PC-3 (cell line): ENCODE measurements around the gene PSG11. TPM values are rescaled to one million over a fixed set of nuclear protein-coding genes. Genes with fewer than 3 reads are reported as not detected.
A peak's percentile ranks its signal among the peaks of the same experiment; 100 is the strongest.
"Not testable (repeated sequence)": the region's sequence is repeated elsewhere in the genome, so short reads cannot be mapped to it uniquely, and the experiment has no call there.

Experiments used
- ATAC-seq: fragments of 200-7000 bp; cut with Tn5 transposase; 2 replicates; pipeline ENCODE4 v1.9.1; 2020; ENCODE audit warnings: mild to moderate bottlenecking, moderate library complexity
- BruUV-seq: library from RNA; stranded (reverse); fragments of 400-500 nt; replicated peaks from 2 replicates; lab custom pipeline; 2021; lab: Mats Ljungman, UMichigan
- CTCF ChIA-PET: fragments of 300-600 bp; sonication (Branson Sonifier 250); formaldehyde crosslinking; loops from one replicate; lab custom pipeline; 2022; ENCODE audit warnings: antibody characterized with exemption; lab: Charles Lee
- POLR2A ChIA-PET: fragments of 300-600 bp; sonication (Branson Sonifier 250); formaldehyde crosslinking; loops from one replicate; lab custom pipeline; 2022; ENCODE audit warnings: antibody characterized with exemption; ENCODE audit not compliant: unreplicated experiment; lab: Charles Lee
- DNase-seq: peaks from one replicate; pipeline ENCODE4 v3.0.0-alpha.2; 2015
- H2AFZ ChIP-seq: fragments of 300-600 bp; sonication (generic); 2 replicates; pipeline ENCODE4 v1.6.0; 2016; ENCODE audit warnings: antibody characterized with exemption, low read length
- H3F3A ChIP-seq: fragments of 300-600 bp; sonication (generic); one replicate; pipeline ENCODE4 v1.6.0; 2017; ENCODE audit warnings: antibody characterized with exemption, low read length, control low read depth, mild to moderate bottlenecking; ENCODE audit not compliant: unreplicated experiment
- H3K27ac ChIP-seq: fragments of 300-600 bp; sonication (generic); 2 replicates; pipeline ENCODE4 v1.5.1; 2016; ENCODE audit warnings: mild to moderate bottlenecking, low read length
- H3K27me3 ChIP-seq: fragments of 300-600 bp; sonication (generic); 2 replicates; pipeline ENCODE4 v1.6.1; 2016; ENCODE audit warnings: low read length, mixed read lengths
- H3K36me3 ChIP-seq: fragments of 300-600 bp; sonication (generic); 2 replicates; pipeline ENCODE4 v1.6.1; 2016; ENCODE audit warnings: low read depth, mixed run types, low read length, mixed read lengths
- H3K4me1 ChIP-seq: fragments of 300-600 bp; sonication (generic); 2 replicates; pipeline ENCODE4 v1.5.1; 2016; ENCODE audit warnings: low read length; ENCODE audit not compliant: insufficient read depth
- H3K4me2 ChIP-seq: fragments of 300-600 bp; sonication (generic); 2 replicates; pipeline ENCODE4 v1.6.0; 2016; ENCODE audit warnings: low read length
- H3K4me3 ChIP-seq: fragments of 300-600 bp; sonication (generic); 2 replicates; pipeline ENCODE4 v1.5.1; 2016; ENCODE audit warnings: mild to moderate bottlenecking, low read length, mixed read lengths
- H3K79me2 ChIP-seq: fragments of 300-600 bp; sonication (generic); 2 replicates; pipeline ENCODE4 v1.6.1; 2017; ENCODE audit warnings: low read length, mixed read lengths
- H3K9ac ChIP-seq: fragments of 300-600 bp; sonication (generic); 2 replicates; pipeline ENCODE4 v1.6.0; 2016; ENCODE audit warnings: mild to moderate bottlenecking, low read length
- H3K9me2 ChIP-seq: fragments of 300-600 bp; sonication (generic); replicated peaks from 2 replicates; pipeline ENCODE4 v1.6.1; 2016; ENCODE audit warnings: mixed run types, low read length, mixed read lengths
- H3K9me3 ChIP-seq: fragments of 300-600 bp; sonication (generic); 2 replicates; pipeline ENCODE4 v1.6.1; 2016; ENCODE audit warnings: low read length, mixed read lengths
- H4K20me1 ChIP-seq: fragments of 300-600 bp; sonication (generic); 2 replicates; pipeline ENCODE4 v1.6.1; 2016; ENCODE audit warnings: low read length, mixed read lengths
- EZH2 ChIP-seq: fragments of 300-600 bp; sonication (generic); IDR thresholded peaks from one replicate; pipeline ENCODE4 v1.6.1; 2017; ENCODE audit warnings: antibody characterized with exemption, mild to moderate bottlenecking, low read length; ENCODE audit not compliant: unreplicated experiment
- EZH2phosphoT487 ChIP-seq: fragments of 300-600 bp; sonication (generic); IDR thresholded peaks from 2 replicates; pipeline ENCODE4 v1.6.1; 2018; ENCODE audit warnings: mild to moderate bottlenecking, antibody characterized with exemption, low read length, borderline replicate concordance
- intact Hi-C: fragments of 100-400 bp; cut with micrococcal nuclease; formaldehyde crosslinking; loops from 2 replicates; pipeline ENCODE4 v1.9.0; 2023
- total RNA-seq: library from RNA; depleted of rRNA; stranded (reverse); fragments of >200 nt; gene quantifications from 2 replicates; pipeline ENCODE4 v1.2.3, GENCODE V29; 2014
- TF ChIP-seq, protein P1 (sequence below): fragments of 300-600 bp; sonication (generic); conservative IDR thresholded peaks from 2 replicates; pipeline ENCODE4 v1.5.1; 2017; ENCODE audit warnings: antibody characterized with exemption, low read depth, mild to moderate bottlenecking, low read length

The PSG11 gene
- total RNA-seq, 1 experiment from 2014 or later = not detected

DNA sequence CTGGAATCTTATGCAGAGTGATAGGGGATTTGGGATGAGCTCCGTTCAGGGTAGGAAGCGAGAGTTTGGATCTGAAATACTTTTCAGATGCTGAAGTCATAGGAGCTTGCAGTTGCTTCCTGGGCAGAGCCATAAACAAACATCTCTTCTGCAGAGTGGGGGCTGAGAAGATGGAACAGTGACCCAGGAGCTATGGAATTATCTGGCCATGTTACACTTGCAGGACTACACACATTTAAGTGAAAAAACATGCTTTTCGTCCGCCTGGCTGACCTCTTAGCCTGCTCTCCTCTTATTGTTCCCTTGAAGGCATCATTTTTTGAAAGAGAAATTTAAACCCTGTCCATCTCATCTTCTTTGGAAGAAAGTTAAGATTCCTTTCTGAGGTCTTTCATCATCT is 40.7 kb downstream of the PSG11 start:
- Histone ChIP-seq H3K27me3 (no peaks in the 10 kb centered on the region), H3K9ac (no peak overlapping the region), H3K4me3 (no peak overlapping the region), H2AFZ (no peak overlapping the region), H4K20me1 (no peaks in the 10 kb centered on the region), H3F3A (no peaks in the 10 kb centered on the region), H3K27ac (no peak overlapping the region), H3K4me1 (no peaks in the 10 kb centered on the region; the same call in 1 of the 2 replicates), H3K36me3 (no peaks in the 10 kb centered on the region), H3K9me3 (no peaks in the 10 kb centered on the region), H3K9me2 (no peaks in the 10 kb centered on the region), H3K4me2 (no peak overlapping the region), H3K79me2 (no peaks in the 10 kb centered on the region)
- ChIA-PET CTCF (no interaction called here), POLR2A (no interaction called here)
- TF ChIP-seq, protein P1, sequence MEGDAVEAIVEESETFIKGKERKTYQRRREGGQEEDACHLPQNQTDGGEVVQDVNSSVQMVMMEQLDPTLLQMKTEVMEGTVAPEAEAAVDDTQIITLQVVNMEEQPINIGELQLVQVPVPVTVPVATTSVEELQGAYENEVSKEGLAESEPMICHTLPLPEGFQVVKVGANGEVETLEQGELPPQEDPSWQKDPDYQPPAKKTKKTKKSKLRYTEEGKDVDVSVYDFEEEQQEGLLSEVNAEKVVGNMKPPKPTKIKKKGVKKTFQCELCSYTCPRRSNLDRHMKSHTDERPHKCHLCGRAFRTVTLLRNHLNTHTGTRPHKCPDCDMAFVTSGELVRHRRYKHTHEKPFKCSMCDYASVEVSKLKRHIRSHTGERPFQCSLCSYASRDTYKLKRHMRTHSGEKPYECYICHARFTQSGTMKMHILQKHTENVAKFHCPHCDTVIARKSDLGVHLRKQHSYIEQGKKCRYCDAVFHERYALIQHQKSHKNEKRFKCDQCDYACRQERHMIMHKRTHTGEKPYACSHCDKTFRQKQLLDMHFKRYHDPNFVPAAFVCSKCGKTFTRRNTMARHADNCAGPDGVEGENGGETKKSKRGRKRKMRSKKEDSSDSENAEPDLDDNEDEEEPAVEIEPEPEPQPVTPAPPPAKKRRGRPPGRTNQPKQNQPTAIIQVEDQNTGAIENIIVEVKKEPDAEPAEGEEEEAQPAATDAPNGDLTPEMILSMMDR = no peak
- no peak for TF ChIP-seq EZH2
- intact Hi-C loops = no loop called here
- ATAC-seq (no peak), DNase-seq (no peak)
- BruUV-seq = no TSS peak

- H3K79me2 ChIP-seq, H3K4me1 ChIP-seq, H3K4me2 ChIP-seq, ATAC-seq, H3K9ac ChIP-seq, H3K36me3 ChIP-seq, BruUV-seq, H3K27me3 ChIP-seq, H3K4me3 ChIP-seq, H3K27ac ChIP-seq, DNase-seq, CTCF ChIA-PET, H3K9me2 ChIP-seq, H3K9me3 ChIP-seq, H3F3A ChIP-seq, H4K20me1 ChIP-seq, intact Hi-C loops, POLR2A ChIA-PET, H2AFZ ChIP-seq: not testable (repeated sequence)
Measured at GRCh38 chr19:42982111-42982510, 44.2 kb downstream of the PSG11 start.

GRCh38 chr19:42971451-42971850 is 54.8 kb downstream of the PSG11 start:
- H3K36me3 ChIP-seq, H3K27ac ChIP-seq, H3K9me3 ChIP-seq, DNase-seq, H3K9me2 ChIP-seq, H3K27me3 ChIP-seq, H3K9ac ChIP-seq, POLR2A ChIA-PET, H3F3A ChIP-seq, intact Hi-C loops, H3K79me2 ChIP-seq, ATAC-seq, H3K4me1 ChIP-seq, H4K20me1 ChIP-seq, H3K4me2 ChIP-seq, H3K4me3 ChIP-seq, H2AFZ ChIP-seq, BruUV-seq, CTCF ChIA-PET: not testable (repeated sequence)

DNA sequence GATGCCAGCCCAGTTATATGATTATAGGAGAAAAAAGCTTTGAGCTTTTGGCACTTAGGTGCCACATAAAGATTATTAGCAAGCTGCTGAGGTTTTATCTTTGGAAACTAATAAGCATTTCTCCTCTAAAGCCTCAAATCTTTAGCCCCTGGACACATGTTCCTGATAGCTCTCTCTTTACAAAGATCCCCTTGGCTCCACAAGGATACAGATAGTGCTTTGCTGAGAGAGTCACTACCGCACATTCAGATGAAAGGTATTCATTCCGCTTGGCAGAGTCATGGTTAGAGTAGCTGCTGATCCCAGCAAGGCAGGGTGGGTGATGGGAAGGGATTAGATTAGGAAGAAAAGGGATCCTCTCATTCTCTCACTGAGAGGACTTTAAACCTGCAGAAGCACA is 61.1 kb downstream of the PSG11 start:
- H3K4me2 ChIP-seq = no peak overlapping the region
- H3K9me2 ChIP-seq = no peaks in the 10 kb centered on the region
- no peak overlapping the region for H3K9ac ChIP-seq
- TF ChIP-seq EZH2 (no peak), EZH2phosphoT487 (no peak)
- TF ChIP-seq, protein P1 = no peak
- intact Hi-C loops = no loop called here
- H3F3A ChIP-seq = no peaks in the 10 kb centered on the region
- H3K9me3 ChIP-seq = no peaks in the 10 kb centered on the region
- ChIA-PET POLR2A (no interaction called here), CTCF (no interaction called here)
- BruUV-seq = no TSS peak
- H3K4me1 ChIP-seq = no peaks in the 10 kb centered on the region; the same call in 1 of the 2 replicates
- H3K4me3 ChIP-seq = no peak overlapping the region
- H3K79me2 ChIP-seq = no peaks in the 10 kb centered on the region
- ATAC-seq (peak; percentile 82), DNase-seq (peak; percentile 62)
- H2AFZ ChIP-seq = no peak overlapping the region
- peak overlapping the region; percentile 26; the same call in 1 of the 2 replicates for H3K27ac ChIP-seq
- no peaks in the 10 kb centered on the region for H4K20me1 ChIP-seq
- no peaks in the 10 kb centered on the region for H3K36me3 ChIP-seq
- no peaks in the 10 kb centered on the region for H3K27me3 ChIP-seq
